DND-41 (cell line): ENCODE results near the gene SCN10A.

ENCODE experiments used
- ATAC-seq: fragments of 200-7000 bp; cut with Tn5 transposase; 3 replicates; pipeline ENCODE4 v1.9.1; 2021; ENCODE audit warnings: low read depth; ENCODE audit not compliant: insufficient read depth
- DNase-seq: peaks from one replicate; pipeline ENCODE4 v3.0.0-alpha.2; 2020
- H2AFZ ChIP-seq: 2 replicates; pipeline ENCODE4 v1.6.0; 2012; ENCODE audit warnings: low read depth, low read length
- H3K27ac ChIP-seq: 2 replicates; pipeline ENCODE4 v1.5.1; 2012; ENCODE audit warnings: low read length, inconsistent platforms
- H3K27me3 ChIP-seq: fragments of 200-600 bp; sonication (generic); 2 replicates; pipeline ENCODE4 v1.6.0; 2012; ENCODE audit warnings: low read length, mild to moderate bottlenecking, inconsistent platforms; ENCODE audit not compliant: insufficient read depth, poor library complexity
- H3K36me3 ChIP-seq: 2 replicates; pipeline ENCODE4 v1.5.1; 2012; ENCODE audit warnings: low read length, inconsistent platforms; ENCODE audit not compliant: insufficient read depth
- H3K4me1 ChIP-seq: 2 replicates; pipeline ENCODE4 v1.5.1; 2012; ENCODE audit warnings: mild to moderate bottlenecking, low read length; ENCODE audit not compliant: insufficient read depth
- H3K4me2 ChIP-seq: 2 replicates; pipeline ENCODE4 v1.6.0; 2012; ENCODE audit warnings: mild to moderate bottlenecking, moderate library complexity, low read length, inconsistent platforms; ENCODE audit not compliant: insufficient read depth
- H3K4me3 ChIP-seq, 2 experiments: fragments of 200-600 bp in 1 of 2; shearing (Covaris generic) in 1 of 2; 2 replicates each; pipeline ENCODE4 v1.5.1; 2012 to 2016; ENCODE audit warnings: inconsistent platforms in 2 of 2, low read length in 2 of 2, mild to moderate bottlenecking in 2 of 2, low read depth in 1 of 2, moderate library complexity in 1 of 2
- H3K79me2 ChIP-seq: 2 replicates; pipeline ENCODE4 v1.6.0; 2012; ENCODE audit warnings: low read length, inconsistent platforms; ENCODE audit not compliant: insufficient read depth
- H3K9ac ChIP-seq: 2 replicates; pipeline ENCODE4 v1.6.0; 2012; ENCODE audit warnings: low read depth, mild to moderate bottlenecking, inconsistent platforms, low read length, moderate library complexity
- H3K9me3 ChIP-seq: 2 replicates; pipeline ENCODE4 v1.5.1; 2012; ENCODE audit warnings: low read length, moderate library complexity, mild to moderate bottlenecking, inconsistent platforms; ENCODE audit not compliant: insufficient read depth, severe bottlenecking
- H4K20me1 ChIP-seq: 2 replicates; pipeline ENCODE4 v1.6.0; 2012; ENCODE audit warnings: low read length; ENCODE audit not compliant: insufficient read depth
- EZH2 ChIP-seq: IDR thresholded peaks from 3 replicates; pipeline ENCODE4 v1.6.1; 2012; ENCODE audit warnings: borderline replicate concordance, low read depth, mild to moderate bottlenecking, moderate library complexity, low read length, inconsistent platforms; ENCODE audit not compliant: severe bottlenecking
- TF ChIP-seq, protein P1 (sequence below): IDR thresholded peaks from 2 replicates; pipeline ENCODE4 v1.5.1; 2012; ENCODE audit warnings: borderline replicate concordance, low read length, moderate library complexity, mild to moderate bottlenecking; ENCODE audit not compliant: poor library complexity, severe bottlenecking; ENCODE audit errors: extremely low read depth

Gene SCN10A

DNA sequence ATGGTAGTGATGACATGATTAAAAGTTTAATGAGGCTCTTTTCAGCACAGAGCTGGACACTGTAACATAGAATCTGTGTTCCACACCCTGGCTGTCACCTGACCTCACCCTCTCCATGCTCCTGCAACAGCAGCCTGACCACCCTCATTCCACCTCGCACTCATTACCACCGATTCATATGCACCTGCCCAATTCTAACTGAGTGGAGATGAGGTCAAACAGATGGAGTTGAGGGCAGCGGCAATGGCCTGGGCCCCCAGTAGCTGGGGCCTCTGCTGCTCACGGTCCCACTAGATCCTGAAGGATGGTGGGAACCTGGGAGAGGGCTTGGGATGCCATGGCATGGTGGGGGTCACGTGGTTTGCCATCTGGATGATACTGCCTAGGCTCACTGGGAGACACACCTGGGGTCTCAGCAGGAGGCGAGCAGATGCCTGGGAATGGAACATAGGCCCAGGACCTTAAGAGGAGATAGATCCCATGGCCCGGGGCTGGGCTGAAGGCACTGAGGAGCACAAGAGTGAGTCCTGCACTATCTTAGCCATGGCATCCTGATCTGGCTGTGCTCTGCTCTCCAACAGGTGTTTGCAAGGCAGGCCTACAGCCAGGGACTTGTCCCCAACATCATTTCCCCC is 167.9 kb downstream of the SCN10A start:
- Histone ChIP-seq H3K4me3 (no peak overlapping the region), H4K20me1 (peaks cover 9% of the 10 kb centered on the region; the same call in 1 of the 2 replicates), H3K4me1 (peaks cover 7% of the 10 kb centered on the region), H3K36me3 (no peaks in the 10 kb centered on the region), H3K27ac (no peak overlapping the region), H3K27me3 (peaks cover 30% of the 10 kb centered on the region), H3K9me3 (no peaks in the 10 kb centered on the region), H3K4me2 (no peak overlapping the region), H2AFZ (no peak overlapping the region), H3K79me2 (no peaks in the 10 kb centered on the region), H3K9ac (no peak overlapping the region)
- TF ChIP-seq, protein P1, sequence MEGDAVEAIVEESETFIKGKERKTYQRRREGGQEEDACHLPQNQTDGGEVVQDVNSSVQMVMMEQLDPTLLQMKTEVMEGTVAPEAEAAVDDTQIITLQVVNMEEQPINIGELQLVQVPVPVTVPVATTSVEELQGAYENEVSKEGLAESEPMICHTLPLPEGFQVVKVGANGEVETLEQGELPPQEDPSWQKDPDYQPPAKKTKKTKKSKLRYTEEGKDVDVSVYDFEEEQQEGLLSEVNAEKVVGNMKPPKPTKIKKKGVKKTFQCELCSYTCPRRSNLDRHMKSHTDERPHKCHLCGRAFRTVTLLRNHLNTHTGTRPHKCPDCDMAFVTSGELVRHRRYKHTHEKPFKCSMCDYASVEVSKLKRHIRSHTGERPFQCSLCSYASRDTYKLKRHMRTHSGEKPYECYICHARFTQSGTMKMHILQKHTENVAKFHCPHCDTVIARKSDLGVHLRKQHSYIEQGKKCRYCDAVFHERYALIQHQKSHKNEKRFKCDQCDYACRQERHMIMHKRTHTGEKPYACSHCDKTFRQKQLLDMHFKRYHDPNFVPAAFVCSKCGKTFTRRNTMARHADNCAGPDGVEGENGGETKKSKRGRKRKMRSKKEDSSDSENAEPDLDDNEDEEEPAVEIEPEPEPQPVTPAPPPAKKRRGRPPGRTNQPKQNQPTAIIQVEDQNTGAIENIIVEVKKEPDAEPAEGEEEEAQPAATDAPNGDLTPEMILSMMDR = no peak
- no peak for TF ChIP-seq EZH2
- ATAC-seq = no peak
- no peak for DNase-seq

DNA sequence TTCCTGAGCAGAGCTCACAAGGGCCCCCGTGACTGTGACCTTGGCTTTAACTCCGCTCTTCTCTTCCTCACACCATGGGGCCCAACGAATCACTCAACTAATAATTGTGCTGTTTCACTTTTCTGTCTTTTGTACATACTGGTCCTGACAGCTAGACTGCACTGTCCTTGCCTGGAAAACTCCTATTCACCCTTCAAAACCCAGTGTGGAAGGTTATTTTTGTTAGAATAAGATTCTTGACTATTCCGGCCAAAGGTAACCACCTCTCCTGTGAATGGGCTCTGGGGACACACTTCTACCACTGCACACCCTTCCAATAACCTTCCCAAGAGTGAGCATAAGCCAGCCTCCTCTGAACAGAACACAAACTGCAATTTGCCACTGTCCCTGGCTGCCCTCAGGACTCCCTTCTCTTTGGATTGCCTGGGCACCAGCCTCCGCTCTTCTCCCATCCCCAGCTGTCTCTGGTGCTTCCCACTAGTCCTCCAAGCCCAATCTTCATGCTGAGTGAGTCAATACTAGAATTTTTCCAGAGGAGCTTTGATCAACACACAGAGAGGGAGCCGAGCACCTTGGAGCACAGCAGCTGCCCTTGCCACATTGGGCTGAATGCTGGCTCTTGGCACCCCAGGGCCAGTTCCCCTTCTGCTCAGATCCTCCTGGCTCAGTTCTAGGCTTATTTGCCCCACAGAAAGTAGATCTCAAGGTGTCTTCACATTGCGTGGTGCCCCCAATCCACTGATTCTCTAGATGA is 168.6 kb downstream of the SCN10A start:
- Histone ChIP-seq H3K4me3 (no peak overlapping the region), H3K27ac (no peak overlapping the region), H3K79me2 (no peaks in the 10 kb centered on the region), H3K9ac (no peak overlapping the region), H3K4me1 (peaks cover 7% of the 10 kb centered on the region), H4K20me1 (peaks cover 9% of the 10 kb centered on the region; the same call in 1 of the 2 replicates), H2AFZ (no peak overlapping the region), H3K36me3 (no peaks in the 10 kb centered on the region), H3K27me3 (peaks cover 28% of the 10 kb centered on the region), H3K9me3 (no peaks in the 10 kb centered on the region), H3K4me2 (no peak overlapping the region)
- TF ChIP-seq EZH2 = no peak
- TF ChIP-seq, protein P1 = no peak
- no peak for ATAC-seq
- no peak for DNase-seq
